Type B pancreatic cell (in vitro differentiated cells): ENCODE data around the gene HRC. TPM values are rescaled to one million over a fixed set of nuclear protein-coding genes. Genes with fewer than 3 reads are reported as not detected.

Source experiments
- DNase-seq: peaks from one replicate; pipeline ENCODE4 v3.0.0; 2021; ENCODE audit warnings: mixed read lengths; ENCODE audit not compliant: unreplicated experiment; ENCODE audit errors: extremely low spot score
- H3K27ac Mint-ChIP-seq: 2 replicates; pipeline ENCODE4 v1.8.0; 2021; ENCODE audit warnings: mild to moderate bottlenecking, mixed read lengths
- H3K27me3 Mint-ChIP-seq: 2 replicates; pipeline ENCODE4 v1.8.0; 2021; ENCODE audit warnings: mixed read lengths
- H3K36me3 Mint-ChIP-seq: 2 replicates; pipeline ENCODE4 v1.8.0; 2021; ENCODE audit warnings: mixed read lengths
- H3K4me1 Mint-ChIP-seq: one replicate; pipeline ENCODE4 v1.8.0; 2021; ENCODE audit warnings: mixed read lengths; ENCODE audit not compliant: unreplicated experiment
- H3K4me3 Mint-ChIP-seq: 2 replicates; pipeline ENCODE4 v1.8.0; 2021; ENCODE audit warnings: mild to moderate bottlenecking, mixed read lengths
- H3K9me3 Mint-ChIP-seq: 2 replicates; pipeline ENCODE4 v1.8.0; 2021; ENCODE audit warnings: mixed read lengths
- CTCF ChIP-seq: fragments of 200-600 bp; sonication (generic); conservative IDR thresholded peaks from 2 replicates; pipeline ENCODE4 v1.5.0; 2021; ENCODE audit warnings: antibody characterized with exemption, mild to moderate bottlenecking
- total RNA-seq: library from RNA; stranded (reverse); gene quantifications from 2 replicates; pipeline ENCODE4 v1.2.1, GENCODE V29; 2021; ENCODE audit warnings: low replicate concordance

Gene HRC
- total RNA-seq, 1 donor from 2014 or later = 3.2 TPM

GRCh38 chr19:49194408-49194807 is 39.2 kb upstream of the HRC start:
- Mint-ChIP-seq H3K27me3 (no peaks in the 10 kb centered on the region), H3K4me1 (peaks cover 4% of the 10 kb centered on the region), H3K9me3 (no peaks in the 10 kb centered on the region), H3K4me3 (no peak overlapping the region), H3K36me3 (peaks cover 13% of the 10 kb centered on the region), H3K27ac (no peak overlapping the region)
- TF ChIP-seq CTCF = no peak
- no peak for DNase-seq

DNA sequence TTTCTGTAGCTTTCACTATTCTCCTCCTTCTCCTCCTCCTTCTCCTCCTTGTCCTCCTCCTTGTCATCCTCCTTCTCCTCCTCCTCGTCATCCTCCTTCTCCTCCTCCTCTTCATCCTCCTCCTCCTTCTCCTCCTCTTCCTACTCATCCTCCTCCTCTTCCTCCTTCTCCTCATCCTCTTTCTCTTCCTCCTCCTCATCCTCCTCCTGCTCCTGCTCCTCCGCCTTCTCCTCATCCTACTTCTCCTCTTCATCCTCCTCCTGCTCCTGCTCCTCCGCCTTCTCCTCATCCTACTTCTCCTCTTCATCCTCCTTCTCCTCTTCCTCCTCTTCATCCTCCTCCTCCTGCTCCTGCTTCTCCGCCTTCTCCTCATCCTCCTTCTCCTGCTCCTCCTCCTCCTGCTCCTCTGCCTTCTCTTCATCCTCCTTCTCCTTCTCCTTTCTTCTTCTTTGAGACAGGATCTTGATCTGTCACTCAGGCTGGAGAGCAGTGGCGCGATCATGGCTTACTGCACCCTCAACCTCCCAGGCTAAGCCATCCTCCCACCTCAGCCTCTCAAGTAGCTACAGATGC is 38.7 kb upstream of the HRC start:
- Mint-ChIP-seq H3K4me1 (peaks cover 2% of the 10 kb centered on the region), H3K27me3 (no peaks in the 10 kb centered on the region), H3K36me3 (peaks cover 16% of the 10 kb centered on the region), H3K4me3 (no peak overlapping the region), H3K27ac (no peak overlapping the region), H3K9me3 (no peaks in the 10 kb centered on the region)
- TF ChIP-seq CTCF = no peak
- no peak for DNase-seq

GRCh38 chr19:49190781-49191180 is 35.6 kb upstream of the HRC start:
- no peak overlapping the region for H3K4me3 Mint-ChIP-seq
- no peak for TF ChIP-seq CTCF
- H3K27me3 Mint-ChIP-seq = no peaks in the 10 kb centered on the region
- H3K27ac Mint-ChIP-seq = no peak overlapping the region
- H3K9me3 Mint-ChIP-seq = no peaks in the 10 kb centered on the region
- no peak for DNase-seq
- no peaks in the 10 kb centered on the region for H3K4me1 Mint-ChIP-seq
- peaks cover 15% of the 10 kb centered on the region for H3K36me3 Mint-ChIP-seq

DNA sequence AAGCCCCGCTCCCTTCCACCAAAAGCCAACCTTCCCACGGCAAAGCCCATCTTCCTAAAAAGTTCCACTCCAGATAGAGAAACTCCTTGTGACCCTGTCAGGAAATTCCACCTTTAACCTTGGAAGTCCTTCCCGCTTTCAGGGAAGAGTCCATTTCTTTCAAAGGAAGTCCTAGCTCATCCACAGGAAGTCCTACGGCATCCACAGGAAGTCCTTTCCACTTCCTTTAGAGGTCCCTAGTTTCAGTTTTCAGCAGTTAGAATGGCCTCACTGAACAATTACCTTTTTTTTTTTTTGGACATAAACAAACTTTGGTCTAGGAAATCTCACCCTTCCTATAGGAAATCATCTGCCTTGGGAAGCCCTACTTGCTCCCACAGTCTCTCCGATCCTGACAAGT is 34.1 kb upstream of the HRC start:
- no peak for TF ChIP-seq CTCF
- DNase-seq = no peak
- no peaks in the 10 kb centered on the region for H3K9me3 Mint-ChIP-seq
- no peaks in the 10 kb centered on the region for H3K4me1 Mint-ChIP-seq
- H3K36me3 Mint-ChIP-seq = peaks cover 15% of the 10 kb centered on the region
- H3K27me3 Mint-ChIP-seq = no peaks in the 10 kb centered on the region
- H3K4me3 Mint-ChIP-seq = no peak overlapping the region
- H3K27ac Mint-ChIP-seq = no peak overlapping the region

GRCh38 chr19:49188626-49189200 is 33.5 kb upstream of the HRC start:
- no peaks in the 10 kb centered on the region for H3K27me3 Mint-ChIP-seq
- no peak overlapping the region for H3K27ac Mint-ChIP-seq
- H3K36me3 Mint-ChIP-seq = peaks cover 20% of the 10 kb centered on the region
- H3K9me3 Mint-ChIP-seq = no peaks in the 10 kb centered on the region
- H3K4me1 Mint-ChIP-seq = no peaks in the 10 kb centered on the region
- DNase-seq = no peak
- no peak overlapping the region for H3K4me3 Mint-ChIP-seq
- no peak for TF ChIP-seq CTCF
